Uterus (tissue), 2 donors: ENCODE results near the gene SHISA9.

Source experiments
- CTCF ChIP-seq, 4 experiments: fragments of 200-600 bp in 2 of 4; fragments of 450-650 bp in 2 of 4; sonication (generic) in 2 of 4; IDR thresholded peaks; one replicate each; pipeline ENCODE4 v1.5.1; 2016 to 2019; ENCODE audit warnings: antibody characterized with exemption in 4 of 4, mild to moderate bottlenecking in 2 of 4, moderate library complexity in 1 of 4
- POLR2A ChIP-seq, 2 donors: fragments of 450-650 bp; IDR thresholded peaks; one replicate each; pipeline ENCODE4 v1.6.1; 2016; ENCODE audit warnings: antibody characterized with exemption in 2 of 2, mild to moderate bottlenecking in 1 of 2, moderate library complexity in 1 of 2

GRCh38 chr16:13049688-13050087 is 148.3 kb downstream of the SHISA9 start:
- TF ChIP-seq POLR2A (IDR thresholded peaks at IDR 0.05) (no peak), CTCF (IDR thresholded peaks at IDR 0.05) (no peak)
